ENCODE measurements around the gene CBX7. TPM values are rescaled to one million over a fixed set of nuclear protein-coding genes. Genes with fewer than 3 reads are reported as not detected.

The CBX7 gene
- total RNA-seq = 8.3 TPM

GRCh38 chr22:39152511-39153219, at the start of gene CBX7:
TSS of gene CBX7 (minus strand) at chr22:39152680. CDS start at chr22:39152444, 236 bp downstream.
- DNase-seq = peak; percentile 92

GRCh38 chr22:39197578-39197977, 45.1 kb upstream of the CBX7 start:
- no peak for DNase-seq

- DNase-seq = no peak
Observed at GRCh38 chr22:39194098-39194497, 41.6 kb upstream of the CBX7 start.

DNA sequence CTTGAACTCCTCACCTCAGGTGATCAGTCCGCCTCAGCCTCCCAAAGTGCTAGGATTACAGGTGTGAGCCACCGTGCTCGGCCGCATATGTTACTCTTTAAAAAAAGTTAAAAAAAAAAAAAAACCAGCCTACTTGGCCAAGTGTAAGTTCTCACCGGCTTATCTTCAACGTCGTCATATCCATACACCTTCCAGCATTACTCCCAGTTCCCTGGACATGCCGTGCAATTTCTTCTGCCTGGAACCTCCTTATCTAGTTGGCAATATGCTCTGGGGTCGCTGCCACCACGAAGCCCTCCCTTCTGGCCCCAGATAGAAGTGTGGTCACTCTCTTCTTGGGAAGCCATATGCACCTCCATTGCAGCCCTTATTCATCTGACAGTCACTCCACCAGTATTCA, 36.3 kb upstream of the CBX7 start:
- no peak for DNase-seq

DNA sequence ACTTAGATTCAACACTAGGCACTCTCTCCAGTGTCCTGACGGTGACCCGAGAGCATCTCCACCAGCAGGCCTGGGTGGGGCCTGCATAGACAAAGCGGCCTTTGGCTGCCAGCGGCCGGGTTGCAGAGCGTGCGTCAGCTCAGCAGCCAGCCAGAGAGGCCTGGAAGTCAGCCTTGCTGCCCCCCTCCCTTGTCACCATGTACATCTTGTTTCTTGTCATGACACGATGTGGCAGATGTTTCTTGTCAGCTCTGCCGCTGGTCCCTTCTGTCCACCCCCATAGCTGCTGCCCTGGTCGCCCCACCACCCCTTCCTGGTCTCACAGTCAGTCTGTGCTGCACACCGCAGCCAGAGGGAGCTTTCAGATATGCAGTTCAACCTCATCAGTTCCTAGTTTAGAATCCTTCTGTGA, 33.1 kb upstream of the CBX7 start:
- DNase-seq = peak; percentile 90

DNA sequence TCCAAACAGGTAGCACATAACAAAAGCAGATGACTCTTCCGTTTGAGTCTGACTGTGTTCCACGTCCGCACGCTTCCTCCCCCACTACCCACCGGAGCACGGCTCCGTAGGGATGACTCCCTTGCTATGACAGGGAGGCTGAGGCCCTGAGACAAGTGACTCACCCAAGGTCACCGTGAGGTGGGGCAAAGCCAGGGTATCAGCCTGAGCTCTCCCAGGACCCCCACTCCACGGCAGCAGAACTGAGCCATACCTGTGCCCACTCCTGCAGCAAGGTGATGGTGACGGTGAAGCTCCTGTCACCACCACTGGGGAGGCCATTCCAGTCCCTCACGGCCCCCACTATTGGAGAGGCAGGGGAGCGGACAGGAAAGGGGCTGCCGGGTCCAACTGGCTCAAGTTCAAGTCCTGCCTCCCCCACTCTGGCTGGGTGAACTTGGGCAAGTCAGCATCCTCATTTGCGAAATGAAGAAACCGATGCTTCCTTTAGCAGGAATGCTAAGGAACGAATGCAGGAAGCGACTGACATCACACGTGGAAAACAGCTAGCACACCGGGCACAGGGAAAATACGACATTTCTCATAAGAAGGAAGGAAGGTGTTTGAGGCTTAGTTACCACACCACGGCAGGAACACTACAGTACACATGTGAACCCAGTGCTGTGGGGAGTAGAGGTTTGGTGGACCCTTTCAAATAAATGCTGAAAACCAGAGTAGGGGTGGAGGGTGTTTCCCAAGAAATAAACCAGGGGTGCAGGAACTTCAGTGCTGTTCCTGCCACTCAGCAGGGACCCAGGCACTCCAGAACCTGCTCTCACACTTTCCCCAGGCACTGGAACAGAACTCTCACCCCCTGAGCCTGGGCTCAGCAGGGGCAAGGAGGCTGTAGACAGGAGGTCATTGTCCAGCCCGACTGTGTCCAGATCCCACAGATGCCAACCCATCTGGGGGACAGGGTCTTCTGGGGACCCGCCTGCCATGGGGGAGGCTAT, 32.4 kb upstream of the CBX7 start:
- DNase-seq = no peak

DNA sequence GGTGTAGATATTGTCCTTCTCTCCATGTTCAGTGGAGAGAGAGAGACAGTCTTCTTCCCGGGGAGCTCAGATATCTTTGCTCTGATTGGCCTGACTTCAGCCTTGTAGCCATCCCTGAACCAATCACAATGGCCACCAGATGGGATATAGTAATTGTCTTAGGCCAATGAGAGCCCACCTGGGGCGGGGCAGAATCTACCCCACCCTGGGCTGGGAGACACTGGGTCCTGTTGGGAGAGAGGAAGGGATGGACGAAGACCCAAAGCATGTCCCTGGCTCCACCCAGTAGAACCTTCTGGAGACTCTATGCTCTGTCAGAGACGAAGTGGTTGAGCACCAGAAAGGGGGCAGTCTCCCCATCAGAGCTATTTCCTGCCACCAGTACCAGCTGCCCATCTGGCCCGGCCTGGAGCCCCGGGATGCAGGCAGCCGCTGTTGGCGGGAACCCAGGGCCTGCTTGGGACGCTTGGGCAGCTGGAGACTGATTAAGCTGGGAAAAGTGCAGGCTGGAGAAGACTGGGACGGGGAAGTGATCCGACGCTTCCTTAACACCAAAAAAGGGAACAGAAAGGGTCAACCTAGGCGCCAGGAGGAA, 31.6 kb upstream of the CBX7 start:
- DNase-seq = peak; percentile 86

- no peak for DNase-seq
Observed at GRCh38 chr22:39182478-39183030, 30.1 kb upstream of the CBX7 start.

DNA sequence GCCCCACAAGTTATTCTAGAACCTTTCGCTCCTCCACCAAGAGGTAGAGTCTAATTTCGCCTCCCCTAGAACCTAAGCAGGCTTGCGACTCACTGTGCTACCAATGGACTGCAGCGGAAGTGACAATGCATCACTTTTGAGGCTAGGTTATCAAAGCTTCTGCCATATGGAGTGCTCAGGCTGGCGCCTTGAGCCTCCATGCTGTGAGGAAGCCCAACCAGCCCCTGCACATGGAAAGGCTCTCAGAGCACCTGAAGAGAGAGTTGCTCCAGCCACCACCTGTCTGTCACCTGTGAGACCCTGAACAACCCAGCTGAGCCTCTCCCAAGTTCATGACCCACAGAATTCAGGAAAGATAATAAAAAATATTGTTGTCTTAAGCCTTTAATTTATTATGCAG, 29.3 kb upstream of the CBX7 start:
- DNase-seq = no peak

- no peak for DNase-seq
Observed at GRCh38 chr22:39181356-39181755, 28.9 kb upstream of the CBX7 start.

DNA sequence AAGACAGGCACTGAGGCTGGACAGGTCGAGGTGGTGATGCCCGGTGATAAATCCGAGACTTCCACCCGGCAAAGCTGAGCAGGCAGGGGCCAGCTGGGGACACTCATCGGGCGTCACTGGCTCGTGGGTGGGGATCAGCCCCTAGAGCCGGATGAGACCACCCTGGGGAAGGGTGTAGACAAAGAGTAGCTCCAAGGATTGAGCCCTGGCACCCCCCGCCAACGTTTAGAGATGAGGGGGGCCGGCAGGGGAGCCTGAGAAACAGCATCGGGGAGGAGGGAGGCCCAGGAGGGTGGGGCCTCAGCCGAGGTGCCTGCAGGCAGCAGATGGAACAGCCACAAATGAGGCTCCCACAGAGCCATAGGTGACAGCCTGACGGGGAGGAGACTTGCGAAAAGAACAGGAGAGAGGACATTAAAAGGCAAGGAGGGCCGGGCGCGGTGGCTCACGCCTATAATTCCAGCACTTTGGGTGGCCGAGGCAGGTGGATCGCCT, 27.4 kb upstream of the CBX7 start:
- DNase-seq = no peak

- no peak for DNase-seq
Observed at GRCh38 chr22:39179401-39179827, 26.9 kb upstream of the CBX7 start.

- DNase-seq = no peak
Observed at GRCh38 chr22:39178206-39179111, 26.0 kb upstream of the CBX7 start.

GRCh38 chr22:39177791-39178190, 25.3 kb upstream of the CBX7 start:
- no peak for DNase-seq

- DNase-seq = no peak
Observed at GRCh38 chr22:39177456-39177775, 24.9 kb upstream of the CBX7 start.

GRCh38 chr22:39176714-39177455, 24.4 kb upstream of the CBX7 start:
- DNase-seq = no peak

- DNase-seq = peak; percentile 84
Observed at GRCh38 chr22:39176143-39176713, 23.7 kb upstream of the CBX7 start.

DNA sequence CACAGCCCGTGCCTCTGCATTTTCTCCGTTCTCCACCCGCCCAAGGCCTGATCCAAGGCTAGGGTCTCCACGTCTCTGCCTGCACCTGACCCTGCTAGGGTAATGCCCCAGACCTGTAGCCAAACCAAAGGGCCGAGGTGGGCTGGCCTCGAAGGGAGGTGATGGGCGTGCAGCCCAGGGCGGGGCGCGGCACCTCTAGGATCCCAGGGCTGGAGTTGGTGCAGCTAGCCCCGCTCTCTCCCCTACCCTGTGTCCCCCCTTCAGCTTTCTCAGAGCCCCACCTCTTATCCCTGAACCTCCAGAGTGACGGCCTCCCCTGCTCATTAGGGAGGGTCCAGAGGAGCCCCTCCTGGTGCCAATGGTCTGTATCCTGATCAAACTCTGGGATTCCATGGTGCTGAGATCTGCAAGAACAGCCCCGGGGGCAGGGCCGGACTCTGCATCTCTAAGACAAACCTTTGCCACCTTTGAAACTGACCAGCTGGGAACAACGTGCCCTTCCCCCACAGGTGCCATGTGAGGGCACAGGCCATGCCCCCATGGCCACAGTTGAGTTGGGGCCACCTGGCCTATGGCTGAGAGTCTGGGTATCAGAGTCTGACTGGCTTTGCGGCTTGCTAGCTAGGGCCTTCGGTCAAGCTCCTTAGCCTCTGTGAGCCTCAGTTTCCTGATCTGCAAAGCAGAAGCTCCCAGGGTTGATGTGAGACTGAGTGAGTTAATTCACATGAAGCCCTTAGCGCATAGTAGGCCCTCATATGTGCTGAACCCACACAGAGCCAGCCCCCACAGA, 23.1 kb upstream of the CBX7 start:
- DNase-seq = no peak

Data from tongue (tissue), 2 donors.